ENCODE results near the gene ZNF574.

Gene ZNF574

GRCh38 chr19:42075364-42075615 is 676 bp upstream of the ZNF574 start:
- peak overlapping the region; percentile 77 for H3K4me3 ChIP-seq (ENCODE audit: low read depth, low read length)
- TF ChIP-seq CTCF (IDR thresholded peaks at IDR 0.05; ENCODE audit: insufficient read depth, low read depth, low read length, missing control alignments): no peak
- DNase-seq (ENCODE audit: low read depth): no peak

GRCh38 chr19:42076380-42076944 is 496 bp downstream of the ZNF574 start:
- no peak for TF ChIP-seq CTCF (IDR thresholded peaks at IDR 0.05; ENCODE audit: insufficient read depth, low read depth, low read length, missing control alignments)
- peak; percentile 52 for DNase-seq (ENCODE audit: low read depth)
- peak overlapping the region; percentile 96 for H3K4me3 ChIP-seq (ENCODE audit: low read depth, low read length)

- no peak for TF ChIP-seq CTCF (IDR thresholded peaks at IDR 0.05; ENCODE audit: insufficient read depth, low read depth, low read length, missing control alignments)
- no peak overlapping the region for H3K4me3 ChIP-seq (ENCODE audit: low read depth, low read length)
- DNase-seq (ENCODE audit: low read depth): no peak
Observed at GRCh38 chr19:42078058-42078457, 2.1 kb downstream of the ZNF574 start.

- TF ChIP-seq CTCF (IDR thresholded peaks at IDR 0.05; ENCODE audit: insufficient read depth, low read depth, low read length, missing control alignments): no peak
- DNase-seq (ENCODE audit: low read depth): no peak
Observed at GRCh38 chr19:42078538-42079275, 2.7 kb downstream of the ZNF574 start.

GRCh38 chr19:42079276-42079669 is 3.3 kb downstream of the ZNF574 start:
- no peak for DNase-seq (ENCODE audit: low read depth)
- H3K4me3 ChIP-seq (ENCODE audit: low read depth, low read length): no peak overlapping the region
- no peak for TF ChIP-seq CTCF (IDR thresholded peaks at IDR 0.05; ENCODE audit: insufficient read depth, low read depth, low read length, missing control alignments)

More at GRCh38 chr19:42078538-42079275, 2.7 kb downstream of the ZNF574 start:
- H3K4me3 ChIP-seq (ENCODE audit: low read depth, low read length): no peak overlapping the region

GRCh38 chr19:42079886-42080763 is 4.2 kb downstream of the ZNF574 start:
- TF ChIP-seq CTCF (IDR thresholded peaks at IDR 0.05; ENCODE audit: insufficient read depth, low read depth, low read length, missing control alignments): no peak
- no peak for DNase-seq (ENCODE audit: low read depth)
- no peak overlapping the region for H3K4me3 ChIP-seq (ENCODE audit: low read depth, low read length)
